Stomach (tissue), 4 donors: ENCODE data around the gene INSIG1.

Experiments used
- POLR2A ChIP-seq, 4 donors: fragments of 450-650 bp; IDR thresholded peaks; one replicate each; pipeline ENCODE4 v1.6.1; 2016; ENCODE audit warnings: antibody characterized with exemption in 4 of 4, control low read depth in 2 of 4, mild to moderate bottlenecking in 1 of 4, moderate library complexity in 1 of 4
- POLR2AphosphoS5 ChIP-seq, 3 donors: sonication (generic); formaldehyde crosslinking; IDR thresholded peaks; one replicate each; pipeline ENCODE4 v1.6.1; 2016; ENCODE audit warnings: antibody characterized with exemption in 3 of 3
- TF ChIP-seq, protein P1 (sequence below), 7 experiments: fragments of 450-650 bp in 4 of 7; fragments of 200-600 bp in 3 of 7; sonication (generic) in 3 of 7; IDR thresholded peaks; one replicate each; pipeline ENCODE4 v1.5.1; 2016 to 2019; ENCODE audit warnings: antibody characterized with exemption in 7 of 7, control low read depth in 2 of 7, mild to moderate bottlenecking in 1 of 7

DNA sequence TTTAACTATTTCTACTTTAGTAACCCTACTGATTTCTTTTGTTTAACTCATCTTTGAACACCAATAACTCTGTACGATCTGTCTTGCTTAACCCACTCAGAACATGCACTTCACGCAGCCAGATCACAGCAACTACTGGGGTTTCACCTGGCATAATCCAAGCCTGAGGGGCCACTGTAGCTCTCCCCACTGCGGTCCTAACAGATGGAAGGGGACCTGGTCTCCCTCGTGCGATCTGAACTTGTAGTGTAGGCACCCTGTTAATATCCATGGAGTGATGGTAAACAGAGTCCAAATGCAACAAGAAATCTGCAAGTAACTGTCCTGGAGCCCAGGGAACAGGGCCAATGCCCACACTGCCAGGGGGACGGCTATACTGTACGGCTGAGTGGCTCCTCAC lies 45.5 kb downstream of the INSIG1 start:
- TF ChIP-seq, protein P1, sequence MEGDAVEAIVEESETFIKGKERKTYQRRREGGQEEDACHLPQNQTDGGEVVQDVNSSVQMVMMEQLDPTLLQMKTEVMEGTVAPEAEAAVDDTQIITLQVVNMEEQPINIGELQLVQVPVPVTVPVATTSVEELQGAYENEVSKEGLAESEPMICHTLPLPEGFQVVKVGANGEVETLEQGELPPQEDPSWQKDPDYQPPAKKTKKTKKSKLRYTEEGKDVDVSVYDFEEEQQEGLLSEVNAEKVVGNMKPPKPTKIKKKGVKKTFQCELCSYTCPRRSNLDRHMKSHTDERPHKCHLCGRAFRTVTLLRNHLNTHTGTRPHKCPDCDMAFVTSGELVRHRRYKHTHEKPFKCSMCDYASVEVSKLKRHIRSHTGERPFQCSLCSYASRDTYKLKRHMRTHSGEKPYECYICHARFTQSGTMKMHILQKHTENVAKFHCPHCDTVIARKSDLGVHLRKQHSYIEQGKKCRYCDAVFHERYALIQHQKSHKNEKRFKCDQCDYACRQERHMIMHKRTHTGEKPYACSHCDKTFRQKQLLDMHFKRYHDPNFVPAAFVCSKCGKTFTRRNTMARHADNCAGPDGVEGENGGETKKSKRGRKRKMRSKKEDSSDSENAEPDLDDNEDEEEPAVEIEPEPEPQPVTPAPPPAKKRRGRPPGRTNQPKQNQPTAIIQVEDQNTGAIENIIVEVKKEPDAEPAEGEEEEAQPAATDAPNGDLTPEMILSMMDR (IDR thresholded peaks at IDR 0.05): no peak
- TF ChIP-seq POLR2AphosphoS5 (IDR thresholded peaks at IDR 0.05) (no peak), POLR2A (IDR thresholded peaks at IDR 0.05) (no peak)
